IMR-90 (cell line): ENCODE measurements around the gene CDK15. TPM values are rescaled to one million over a fixed set of nuclear protein-coding genes. Genes with fewer than 3 reads are reported as not detected.

Source experiments
- ATAC-seq: fragments of 200-7000 bp; cut with Tn5 transposase; 2 replicates; pipeline ENCODE4 v1.9.1; 2020; ENCODE audit warnings: low read depth, mild to moderate bottlenecking, moderate library complexity
- BruUV-seq: library from RNA; stranded (reverse); fragments of 400-500 nt; replicated peaks from 2 replicates; lab custom pipeline; 2021; lab: Mats Ljungman, UMichigan
- CTCF ChIA-PET: fragments of 300-600 bp; formaldehyde crosslinking; extraction: SDS; loops from one replicate; lab custom pipeline; 2021; ENCODE audit warnings: antibody characterized with exemption; lab: Yijun Ruan, JAX
- POLR2A ChIA-PET: fragments of 300-600 bp; sonication (Branson Sonifier 250); formaldehyde crosslinking; loops from one replicate; lab custom pipeline; 2022; ENCODE audit warnings: antibody characterized with exemption; ENCODE audit not compliant: unreplicated experiment; lab: Charles Lee
- DNase-seq: peaks from one replicate; pipeline ENCODE4 v3.0.0; 2013
- H2AFZ ChIP-seq: replicated peaks from 2 replicates; pipeline ENCODE3; 2013; ENCODE audit warnings: low read length, mild to moderate bottlenecking; ENCODE audit not compliant: poor library complexity
- H2AK5ac ChIP-seq: 2 replicates; pipeline ENCODE4 v1.6.1; 2013; ENCODE audit warnings: low read depth, low read length, inconsistent platforms
- H2AK9ac ChIP-seq: replicated peaks from 2 replicates; pipeline ENCODE3; 2013; ENCODE audit warnings: mild to moderate bottlenecking, low read depth, low read length, moderate library complexity; ENCODE audit not compliant: poor library complexity
- H2BK120ac ChIP-seq: 2 replicates; pipeline ENCODE4 v1.6.1; 2013; ENCODE audit warnings: low read depth, low read length, inconsistent platforms
- H2BK15ac ChIP-seq: 3 replicates; pipeline ENCODE4 v1.6.1; 2013; ENCODE audit warnings: low read depth, low read length, inconsistent platforms
- H2BK20ac ChIP-seq: 2 replicates; pipeline ENCODE4 v1.6.1; 2013; ENCODE audit warnings: low read depth, mild to moderate bottlenecking, inconsistent platforms, low read length, moderate library complexity
- H2BK5ac ChIP-seq: 2 replicates; pipeline ENCODE4 v1.6.1; 2013; ENCODE audit warnings: mild to moderate bottlenecking, low read depth, low read length, inconsistent platforms; ENCODE audit not compliant: poor library complexity, severe bottlenecking
- H3K14ac ChIP-seq: replicated peaks from 2 replicates; pipeline ENCODE4 v1.6.1; 2013; ENCODE audit warnings: low read depth, low read length, inconsistent platforms
- H3K18ac ChIP-seq: 2 replicates; pipeline ENCODE4 v1.6.1; 2013; ENCODE audit warnings: low read depth, low read length, control low read depth
- H3K23ac ChIP-seq: 2 replicates; pipeline ENCODE4 v1.6.1; 2013; ENCODE audit warnings: low read depth, low read length, inconsistent platforms
- H3K27ac ChIP-seq: 2 replicates; pipeline ENCODE4 v1.5.1; 2013; ENCODE audit warnings: mild to moderate bottlenecking, control low read depth, low read length; ENCODE audit not compliant: insufficient read depth
- H3K27me3 ChIP-seq: 2 replicates; pipeline ENCODE4 v1.6.1; 2013; ENCODE audit warnings: low read length; ENCODE audit not compliant: control insufficient read depth, insufficient read depth
- H3K36me3 ChIP-seq: 2 replicates; pipeline ENCODE4 v1.6.1; 2013; ENCODE audit warnings: low read length, mixed read lengths; ENCODE audit not compliant: control insufficient read depth, insufficient read depth
- H3K4ac ChIP-seq: 2 replicates; pipeline ENCODE4 v1.6.1; 2013; ENCODE audit warnings: low read depth, low read length, inconsistent platforms
- H3K4me1 ChIP-seq: 2 replicates; pipeline ENCODE4 v1.6.1; 2013; ENCODE audit warnings: low read length, mixed read lengths; ENCODE audit not compliant: control insufficient read depth, insufficient read depth
- H3K4me2 ChIP-seq: 2 replicates; pipeline ENCODE4 v1.6.1; 2013; ENCODE audit warnings: low read depth, mild to moderate bottlenecking, control low read depth, low read length, moderate library complexity
- H3K4me3 ChIP-seq: 2 replicates; pipeline ENCODE4 v1.5.1; 2013; ENCODE audit warnings: low read depth, mild to moderate bottlenecking, control low read depth, low read length, moderate library complexity; ENCODE audit not compliant: insufficient read depth
- H3K56ac ChIP-seq: 2 replicates; pipeline ENCODE4 v1.6.1; 2013; ENCODE audit warnings: low read length, inconsistent platforms; ENCODE audit not compliant: insufficient read depth; ENCODE audit errors: extremely low read depth
- H3K79me1 ChIP-seq, 2 experiments: 2 replicates each; pipeline ENCODE4 v1.6.1; 2013; ENCODE audit warnings: low read length in 2 of 2, inconsistent platforms in 1 of 2, low read depth in 1 of 2
- H3K9ac ChIP-seq: 2 replicates; pipeline ENCODE4 v1.6.1; 2013; ENCODE audit warnings: low read depth, low read length, control low read depth
- H3K9me1 ChIP-seq: 2 replicates; pipeline ENCODE4 v1.6.1; 2013; ENCODE audit warnings: low read length, inconsistent platforms; ENCODE audit not compliant: insufficient read depth
- H3K9me3 ChIP-seq: 2 replicates; pipeline ENCODE4 v1.6.1; 2013; ENCODE audit warnings: low read length; ENCODE audit not compliant: control insufficient read depth, insufficient read depth
- H4K20me1 ChIP-seq: 2 replicates; pipeline ENCODE4 v1.6.1; 2013; ENCODE audit warnings: low read length, inconsistent platforms; ENCODE audit not compliant: insufficient read depth
- H4K5ac ChIP-seq: 2 replicates; pipeline ENCODE4 v1.6.1; 2013; ENCODE audit warnings: mild to moderate bottlenecking, low read depth, low read length, control low read depth
- H4K8ac ChIP-seq, 2 experiments: 2 replicates each; pipeline ENCODE4 v1.6.1; 2013; ENCODE audit warnings: low read depth in 2 of 2, low read length in 2 of 2, control low read depth in 1 of 2, inconsistent platforms in 1 of 2
- H4K91ac ChIP-seq: 2 replicates; pipeline ENCODE4 v1.6.1; 2013; ENCODE audit warnings: low read depth, low read length, inconsistent platforms; ENCODE audit not compliant: insufficient read depth
- BHLHE40 ChIP-seq: fragments of 150-350 bp; IDR thresholded peaks from 2 replicates; pipeline ENCODE4 v1.6.1; 2016; ENCODE audit warnings: mild to moderate bottlenecking, low read depth, low read length
- CEBPB ChIP-seq: IDR thresholded peaks from 2 replicates; pipeline ENCODE4 v1.6.1; 2012; ENCODE audit warnings: low read depth, low read length, improper control_type of control experiment
- CTCF ChIP-seq: conservative IDR thresholded peaks from 2 replicates; pipeline ENCODE4 v1.5.1; 2012; ENCODE audit warnings: mild to moderate bottlenecking, low read depth, low read length, improper control_type of control experiment
- MAFK ChIP-seq: IDR thresholded peaks from 2 replicates; pipeline ENCODE4 v1.6.1; 2012; ENCODE audit warnings: low read depth, low read length, improper control_type of control experiment
- MAZ ChIP-seq: IDR thresholded peaks from 2 replicates; pipeline ENCODE4 v1.6.1; 2012; ENCODE audit warnings: low read depth, mild to moderate bottlenecking, low read length, improper control_type of control experiment, moderate library complexity, borderline replicate concordance
- MXI1 ChIP-seq: IDR thresholded peaks from 2 replicates; pipeline ENCODE4 v1.6.1; 2012; ENCODE audit warnings: low read depth, mild to moderate bottlenecking, low read length, moderate library complexity, borderline replicate concordance
- NFE2L2 ChIP-seq: fragments of 150-350 bp; IDR thresholded peaks from 2 replicates; pipeline ENCODE4 v1.6.1; 2016; ENCODE audit warnings: low read depth, mild to moderate bottlenecking, low read length
- RCOR1 ChIP-seq: IDR thresholded peaks from 2 replicates; pipeline ENCODE4 v1.6.1; 2012; ENCODE audit warnings: mild to moderate bottlenecking, low read length, improper control_type of control experiment; ENCODE audit not compliant: insufficient replicate concordance
- SMC3 ChIP-seq: fragments of 150-350 bp; IDR thresholded peaks from 2 replicates; pipeline ENCODE4 v1.6.1; 2016; ENCODE audit warnings: low read depth, mild to moderate bottlenecking, antibody characterized with exemption, low read length, moderate library complexity
- WGBS, 2 experiments: methylation state at CpG; one replicate each; pipeline versions ENCODE4 v1.1.5 to v1.1.7; 2013; ENCODE audit warnings: missing lambda C conversion rate in 2 of 2; ENCODE audit not compliant: insufficient read length in 1 of 2; ENCODE audit errors: extremely low coverage in 2 of 2; 5-methylcytosine and 5-hydroxymethylcytosine counted together
- dilution Hi-C: fragments of 300-500 bp; cut with HindIII; formaldehyde crosslinking; loops from one replicate; pipeline ENCODE4 v1.14.3; 2018; ENCODE audit warnings: low sequenced_read_pairs; ENCODE audit not compliant: unreplicated experiment
- in situ Hi-C: fragments of 300-500 bp; cut with MboI; formaldehyde crosslinking; loops from 3 replicates; pipeline ENCODE4 v1.14.3; 2019; ENCODE audit warnings: low sequenced_read_pairs, inconsistent platforms, mixed read lengths
- intact Hi-C: fragments of 100-400 bp; cut with micrococcal nuclease; formaldehyde crosslinking; loops from 2 replicates; pipeline ENCODE4 v1.10.0; 2022
- polyA plus RNA-seq, 3 experiments: library from polyadenylated mRNA; depleted of rRNA; stranded (reverse); fragments of >200 nt; gene quantifications; 2 replicates each; pipeline ENCODE4 v1.2.3, GENCODE V29; 2012; ENCODE audit warnings: low replicate concordance in 1 of 3
- total RNA-seq: library from RNA; depleted of rRNA; stranded (reverse); fragments of >200 nt; gene quantifications from 2 replicates; pipeline ENCODE4 v1.2.3, GENCODE V29; 2012

The CDK15 gene
- total and polyA plus RNA-seq, 2 of the 4 experiments (the other 2 are of a cell fraction): 16.1 to 33.0 TPM

DNA sequence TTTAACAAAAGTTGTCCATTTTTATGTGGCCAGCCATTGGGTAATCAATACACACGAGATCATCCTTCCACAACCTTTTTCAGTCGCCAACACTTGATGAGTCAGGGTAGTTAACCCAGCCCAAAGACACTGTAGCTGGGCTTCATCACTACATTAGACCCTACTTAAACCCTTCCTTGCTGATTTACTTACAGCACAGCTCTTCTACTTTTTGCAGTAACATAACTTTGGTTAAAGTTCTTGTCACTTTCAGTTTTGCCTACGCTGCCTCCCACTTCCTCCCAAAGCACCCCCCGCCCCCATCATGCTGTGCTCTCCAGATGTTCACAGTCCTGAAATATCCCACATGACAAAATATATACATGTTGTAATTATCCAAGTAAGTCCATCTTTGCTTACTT lies 103.6 kb downstream of the CDK15 start:
- H3K14ac ChIP-seq: peak overlapping the region; percentile 62
- TF ChIP-seq RCOR1 (peak; percentile 63), MAZ (peak; percentile 77; the same call in 1 of the 2 replicates), CTCF (no peak), MXI1 (0 out of 2 replicates have a peak, but pooled peaks have one; percentile 51), BHLHE40 (no peak; the same call in 1 of the 2 replicates), MAFK (peak; percentile 25; the same call in 1 of the 2 replicates), NFE2L2 (0 out of 2 replicates have a peak, but pooled peaks have one; percentile 7), CEBPB (peak; percentile 81), SMC3 (0 out of 2 replicates have a peak, but pooled peaks have one; percentile 2)
- dilution Hi-C loops: no loop called here
- H3K4me1 ChIP-seq: peaks cover 11% of the 10 kb centered on the region
- peak overlapping the region; percentile 82 for H2BK20ac ChIP-seq
- H3K27ac ChIP-seq: peak overlapping the region; percentile 76
- in situ Hi-C loops: no loop called here
- peak overlapping the region; percentile 45 for H3K9ac ChIP-seq
- H2BK120ac ChIP-seq: peak overlapping the region; percentile 84
- ChIA-PET CTCF (interaction anchor here (1.8 kb wide), 1 partner anchor 50 kb away, joined by 9 read pairs; no protein-coding TSS in a partner anchor), POLR2A (no interaction called here)
- peak overlapping the region; percentile 33 to 73; a peak in 3 of 4 replicates for H4K8ac ChIP-seq
- peaks cover 4% of the 10 kb centered on the region; the same call in 1 of the 2 replicates for H4K20me1 ChIP-seq
- peak overlapping the region; percentile 43 for H4K91ac ChIP-seq
- no peak overlapping the region for H2AK9ac ChIP-seq
- peak overlapping the region; percentile 45 for H2AFZ ChIP-seq
- H3K4ac ChIP-seq: peak overlapping the region; percentile 84
- H3K79me1 ChIP-seq: peaks cover 0 to 4% of the 10 kb centered on the region in 2 experiments; a peak in 1 of 4 replicates
- H3K18ac ChIP-seq: peak overlapping the region; percentile 84
- H4K5ac ChIP-seq: peak overlapping the region; percentile 69
- H2AK5ac ChIP-seq: peak overlapping the region; percentile 11; the same call in 1 of the 2 replicates
- ATAC-seq (peak; percentile 53), DNase-seq (peak; percentile 80)
- peak overlapping the region; percentile 82 for H3K23ac ChIP-seq
- H3K9me1 ChIP-seq: peaks cover 10% of the 10 kb centered on the region; the same call in 1 of the 2 replicates
- peak overlapping the region; percentile 42 for H3K4me3 ChIP-seq
- H3K56ac ChIP-seq: peak overlapping the region; percentile 68
- H2BK5ac ChIP-seq: peak overlapping the region; percentile 93
- intact Hi-C loops: loop anchor here (2.0 kb wide), 3 partner anchors 49 to 123 kb away; partner anchors contain the start of gene FZD7
- H3K9me3 ChIP-seq: no peaks in the 10 kb centered on the region
- peak overlapping the region; percentile 87 for H3K4me2 ChIP-seq
- H3K36me3 ChIP-seq: no peaks in the 10 kb centered on the region
- no peaks in the 10 kb centered on the region for H3K27me3 ChIP-seq
- no TSS peak for BruUV-seq
- H2BK15ac ChIP-seq: peak overlapping the region; percentile 41; the same call in 1 of the 3 replicates
- WGBS, 2 experiments: 0% methylated on average over 1 of the region's 4 CpGs; no CpG with 5 or more reads in 1 of the 2 experiments
